Measurements from ENCODE around the gene NPAS3.

NPAS3 gene

GRCh38 chr14:33567023-33567728 is 628.5 kb downstream of the NPAS3 start:
- no peak for TF ChIP-seq CTCF (conservative IDR thresholded peaks at IDR 0.05; ENCODE audit: control insufficient read depth, insufficient read depth, low read depth, low read length)
- H3K4me3 ChIP-seq (ENCODE audit: control insufficient read depth, low read depth, low read length) = no peak overlapping the region
- no peak for DNase-seq (ENCODE audit: low read depth)

- TF ChIP-seq CTCF (conservative IDR thresholded peaks at IDR 0.05; ENCODE audit: control insufficient read depth, insufficient read depth, low read depth, low read length) = no peak
- H3K4me3 ChIP-seq (ENCODE audit: control insufficient read depth, low read depth, low read length) = no peak overlapping the region
- no peak for DNase-seq (ENCODE audit: low read depth)
Observed at GRCh38 chr14:33567731-33568130, 629.1 kb downstream of the NPAS3 start.

GRCh38 chr14:33568935-33569579 is 630.4 kb downstream of the NPAS3 start:
- no peak overlapping the region for H3K4me3 ChIP-seq (ENCODE audit: control insufficient read depth, low read depth, low read length)
- no peak for DNase-seq (ENCODE audit: low read depth)
- TF ChIP-seq CTCF (conservative IDR thresholded peaks at IDR 0.05; ENCODE audit: control insufficient read depth, insufficient read depth, low read depth, low read length) = no peak

- no peak for TF ChIP-seq CTCF (conservative IDR thresholded peaks at IDR 0.05; ENCODE audit: control insufficient read depth, insufficient read depth, low read depth, low read length)
- no peak overlapping the region for H3K4me3 ChIP-seq (ENCODE audit: control insufficient read depth, low read depth, low read length)
- no peak for DNase-seq (ENCODE audit: low read depth)
Observed at GRCh38 chr14:33569821-33570687, 631.4 kb downstream of the NPAS3 start.

- H3K4me3 ChIP-seq (ENCODE audit: control insufficient read depth, low read depth, low read length) = no peak overlapping the region
- TF ChIP-seq CTCF (conservative IDR thresholded peaks at IDR 0.05; ENCODE audit: control insufficient read depth, insufficient read depth, low read depth, low read length) = no peak
- DNase-seq (ENCODE audit: low read depth) = no peak
Observed at GRCh38 chr14:33570694-33571310, 632.1 kb downstream of the NPAS3 start.

GRCh38 chr14:33573301-33573880 is 634.7 kb downstream of the NPAS3 start:
- no peak for DNase-seq (ENCODE audit: low read depth)
- no peak for TF ChIP-seq CTCF (conservative IDR thresholded peaks at IDR 0.05; ENCODE audit: control insufficient read depth, insufficient read depth, low read depth, low read length)
- H3K4me3 ChIP-seq (ENCODE audit: control insufficient read depth, low read depth, low read length) = no peak overlapping the region

Data from fibroblast of mammary gland (primary cell).